HG03025 (cell line): ENCODE results near the gene WFIKKN2.
A peak's percentile ranks its signal among the peaks of the same experiment; 100 is the strongest.

Experiments
- ATAC-seq: cut with Tn5 transposase; IDR thresholded peaks from one replicate; pipeline ENCODE4 v1.9.1; 2021; ENCODE audit warnings: mild to moderate bottlenecking, moderate library complexity; ENCODE audit not compliant: unreplicated experiment, low FRiP score

The WFIKKN2 gene

DNA sequence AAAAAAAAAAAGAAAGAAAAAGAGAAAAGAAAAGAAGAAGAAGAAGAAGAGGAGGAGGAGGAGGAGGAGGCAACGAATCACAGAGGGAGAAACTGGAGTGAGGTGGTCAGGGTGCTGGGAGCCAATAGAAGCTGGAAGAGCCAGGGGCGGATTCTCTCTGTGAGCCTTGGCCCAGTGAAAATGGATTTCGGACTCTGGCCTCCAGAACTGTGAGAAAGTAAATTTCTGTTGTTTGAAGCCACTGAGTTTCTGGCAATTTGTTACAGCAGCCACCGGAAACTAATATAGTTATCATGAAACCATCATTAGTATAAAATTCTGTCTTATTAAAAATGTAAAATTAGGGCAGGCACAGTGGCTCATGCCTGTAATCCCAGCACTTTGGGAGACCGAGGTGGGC, 27.7 kb upstream of the WFIKKN2 start:
- no peak for ATAC-seq

DNA sequence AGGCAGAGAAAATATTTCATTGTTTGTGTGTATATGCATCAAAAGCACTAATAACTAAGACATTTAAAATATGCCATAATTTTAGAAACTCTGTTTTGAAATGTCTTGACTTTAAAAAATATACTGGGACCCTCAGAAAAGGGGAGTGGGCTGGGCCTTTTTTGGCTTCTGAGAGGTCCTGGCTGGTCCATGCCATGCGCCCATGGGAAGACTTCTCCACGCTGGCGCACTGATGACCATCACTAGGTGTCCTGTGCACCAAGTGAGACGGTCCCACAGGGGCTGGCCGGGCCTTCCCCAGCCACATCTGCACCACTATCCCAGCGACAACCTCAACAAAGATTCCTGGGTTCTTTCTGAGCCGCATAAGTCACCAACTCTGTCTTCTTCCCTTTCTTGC, 27.0 kb upstream of the WFIKKN2 start:
- no peak for ATAC-seq

DNA sequence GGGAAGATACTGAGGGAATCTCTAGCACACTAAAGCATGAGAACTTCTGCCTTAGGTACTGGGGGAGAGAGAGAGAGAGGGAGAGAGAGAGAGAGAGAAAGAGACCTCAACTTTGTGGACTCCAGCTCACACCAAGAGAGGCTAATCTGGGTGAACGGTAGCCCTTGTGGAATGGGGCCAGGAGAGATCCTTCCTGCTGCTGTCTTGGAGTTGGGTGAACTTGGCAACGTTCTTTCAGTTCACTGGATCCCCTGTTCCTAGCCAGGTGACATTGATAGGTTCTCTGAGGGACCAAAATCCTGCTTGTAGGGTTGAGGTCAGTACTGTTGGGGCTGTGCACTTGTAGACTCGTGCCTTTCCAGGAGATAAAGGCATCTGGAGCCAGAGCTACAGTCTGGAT, 26.5 kb upstream of the WFIKKN2 start:
- no peak for ATAC-seq

DNA sequence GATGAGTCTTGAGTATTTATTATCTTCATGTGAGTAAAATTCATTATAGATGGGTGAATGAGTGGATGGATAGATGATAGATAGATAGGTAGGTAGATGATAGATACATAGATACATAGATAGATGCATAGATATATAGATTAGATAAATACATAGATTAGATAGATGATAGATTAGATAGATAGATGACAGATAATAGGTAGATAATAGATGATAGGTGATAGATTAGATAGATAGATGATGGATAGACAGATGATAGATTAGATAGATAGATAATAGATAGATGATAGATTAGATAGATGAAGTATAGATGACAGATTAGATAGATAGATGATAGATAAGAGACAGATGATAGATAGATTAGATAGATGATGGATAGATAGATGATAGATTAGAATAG, 21.8 kb upstream of the WFIKKN2 start:
- ATAC-seq = no peak

DNA sequence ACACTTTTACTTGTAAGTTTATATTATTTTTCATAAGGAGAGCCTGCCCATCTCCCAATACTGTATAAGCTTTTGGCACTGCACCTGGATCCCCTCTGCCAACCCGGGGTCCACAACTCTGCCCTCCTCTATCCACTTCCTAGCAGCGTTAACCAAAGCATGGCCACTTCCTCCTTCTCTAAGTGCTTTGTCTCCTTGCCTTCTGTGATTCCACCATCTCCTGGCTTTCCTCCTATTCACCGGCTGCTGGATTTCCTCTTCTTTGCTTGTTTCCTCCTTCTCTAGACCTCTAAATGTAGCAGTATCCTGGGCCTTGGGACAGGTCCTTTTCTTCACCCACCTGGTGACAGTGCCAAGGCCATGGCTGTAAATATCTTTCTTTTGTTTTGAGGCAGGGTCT, 20.0 kb upstream of the WFIKKN2 start:
- ATAC-seq = no peak

DNA sequence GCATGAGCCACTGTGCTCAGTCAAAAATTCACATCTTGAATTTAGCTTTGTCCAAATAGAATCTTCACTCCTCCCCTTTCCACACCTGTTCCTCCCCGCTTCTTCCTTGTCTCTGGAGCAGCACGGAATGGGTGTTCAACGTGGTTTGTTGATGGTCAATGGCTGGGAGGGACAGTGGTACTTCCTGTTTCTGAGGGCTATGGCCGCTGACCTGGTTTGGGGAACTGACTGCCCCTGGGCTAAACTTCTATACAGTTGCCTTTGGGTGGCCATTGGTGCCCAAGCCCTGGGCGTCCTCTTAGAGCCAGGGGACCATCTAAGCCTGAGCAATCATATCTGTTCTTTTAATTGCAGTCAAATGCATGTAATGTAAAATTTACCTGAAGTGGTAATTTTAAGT, 19.1 kb upstream of the WFIKKN2 start:
- no peak for ATAC-seq

DNA sequence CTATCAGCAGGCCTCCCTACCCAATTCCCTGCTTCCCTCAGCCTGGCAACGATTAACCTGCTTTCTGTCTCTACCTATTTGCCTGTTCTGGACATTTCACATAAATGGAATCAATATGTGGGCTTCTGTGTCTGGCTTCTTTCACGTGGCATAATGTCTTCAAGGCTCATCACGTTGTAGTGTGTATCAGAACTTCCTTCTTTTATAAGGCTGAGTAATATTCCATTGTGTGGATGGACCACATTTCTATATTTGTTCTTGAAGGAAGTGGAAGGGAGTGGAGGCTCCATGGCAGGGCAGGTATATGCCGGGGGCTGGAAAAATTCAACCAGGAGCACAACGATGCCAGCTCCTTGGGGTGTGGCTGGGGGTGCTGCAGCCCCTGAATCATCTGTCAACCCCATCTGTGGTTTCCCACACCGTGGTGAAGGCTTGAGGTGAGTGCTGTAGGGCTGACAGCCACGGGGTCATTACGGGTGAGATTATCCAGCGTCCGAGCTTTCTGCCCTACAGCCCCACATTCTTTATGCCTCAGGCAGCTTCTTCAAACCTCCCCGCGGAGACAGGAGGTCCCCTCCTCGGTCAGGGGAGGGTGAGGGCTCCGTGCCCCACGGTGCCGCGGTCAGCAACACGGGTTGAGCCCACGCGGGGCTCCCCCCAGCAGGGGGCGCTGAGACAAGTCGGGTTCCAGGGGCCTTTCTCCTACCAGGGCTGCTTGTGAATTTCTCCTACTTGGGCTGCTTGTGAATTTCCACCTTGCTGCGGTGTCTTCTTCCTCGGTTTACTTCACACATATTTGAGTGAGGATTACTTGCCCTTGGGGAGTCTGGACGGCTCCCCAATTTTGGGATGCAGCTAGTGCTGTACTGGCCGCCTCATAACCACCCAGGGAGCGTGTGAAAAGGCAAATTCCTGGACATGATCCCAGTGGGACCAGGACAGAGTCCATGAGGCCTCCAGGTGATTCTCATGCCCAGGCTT, 18.3 kb upstream of the WFIKKN2 start:
- ATAC-seq = no peak

DNA sequence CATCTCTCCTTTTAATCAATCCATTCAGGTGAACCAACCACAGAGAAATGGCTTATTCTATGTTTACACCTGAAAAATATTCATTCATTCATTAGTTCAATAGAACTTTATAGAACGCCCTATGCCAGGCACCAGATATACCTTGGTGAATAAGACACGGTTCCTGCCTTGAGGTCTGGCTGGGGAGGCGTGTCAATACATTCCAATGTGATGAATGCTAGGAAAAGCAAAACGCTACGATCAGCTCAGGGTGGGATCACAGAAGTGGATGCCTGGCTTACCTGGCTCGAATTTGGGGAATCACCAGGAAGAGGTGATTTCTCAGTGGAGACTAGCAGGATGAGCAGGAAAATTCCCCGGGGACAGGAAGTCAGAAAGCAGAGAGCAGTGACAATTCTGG, 17.5 kb upstream of the WFIKKN2 start:
- ATAC-seq = no peak

DNA sequence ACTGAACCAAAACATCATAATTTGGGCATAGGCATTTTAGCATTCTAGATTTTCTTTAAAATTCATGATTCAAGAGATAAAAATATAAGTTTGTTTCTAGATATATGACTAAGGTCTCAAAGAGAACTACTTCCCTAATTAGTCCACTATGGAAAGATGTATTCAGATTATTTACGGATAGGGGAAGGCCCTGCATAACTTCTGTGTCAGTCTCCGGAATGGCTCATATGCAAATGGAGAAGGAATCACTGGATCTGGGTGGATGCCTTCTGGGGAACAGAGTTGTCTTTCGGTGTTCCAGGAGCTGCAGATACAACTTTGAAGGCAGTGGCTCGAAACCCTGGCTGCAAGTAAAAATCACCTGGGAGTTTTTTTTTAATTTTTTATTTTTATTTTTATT, 17.1 kb upstream of the WFIKKN2 start:
- no peak for ATAC-seq

DNA sequence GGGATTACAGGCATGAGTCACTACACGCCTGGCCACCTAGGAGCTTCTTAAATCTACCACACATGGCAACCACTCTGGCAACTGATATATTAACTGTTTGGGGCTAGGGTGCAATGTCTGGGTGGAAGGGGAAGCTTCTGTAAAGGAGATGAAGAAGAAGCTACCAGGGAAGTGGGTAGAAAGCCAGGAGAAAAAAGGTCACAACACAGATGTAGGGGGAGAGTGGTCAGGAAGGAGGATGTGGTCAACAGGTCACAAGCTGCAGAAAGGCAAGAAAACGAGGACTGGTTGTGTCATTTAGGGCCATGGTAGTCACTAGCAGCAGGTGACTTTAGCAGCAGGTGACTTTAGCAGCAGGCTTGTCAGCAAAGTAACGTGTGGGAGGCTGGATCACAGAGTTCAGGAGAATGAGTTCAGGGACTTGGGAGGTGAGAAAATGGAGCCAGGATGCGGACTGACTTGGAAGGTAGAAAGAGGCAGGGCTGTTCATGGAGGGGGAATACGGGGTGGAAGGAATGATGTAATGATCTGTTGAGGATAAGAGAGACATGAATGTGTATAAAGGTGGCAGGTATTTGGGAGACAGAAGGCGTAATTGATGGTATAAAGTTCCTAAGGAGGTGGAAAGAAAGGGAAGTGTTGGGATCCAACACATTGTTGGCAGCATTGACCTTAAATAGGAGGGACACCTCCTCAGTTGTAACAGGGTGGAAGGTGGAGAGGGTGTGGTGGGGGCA, 16.3 kb upstream of the WFIKKN2 start:
- no peak for ATAC-seq

DNA sequence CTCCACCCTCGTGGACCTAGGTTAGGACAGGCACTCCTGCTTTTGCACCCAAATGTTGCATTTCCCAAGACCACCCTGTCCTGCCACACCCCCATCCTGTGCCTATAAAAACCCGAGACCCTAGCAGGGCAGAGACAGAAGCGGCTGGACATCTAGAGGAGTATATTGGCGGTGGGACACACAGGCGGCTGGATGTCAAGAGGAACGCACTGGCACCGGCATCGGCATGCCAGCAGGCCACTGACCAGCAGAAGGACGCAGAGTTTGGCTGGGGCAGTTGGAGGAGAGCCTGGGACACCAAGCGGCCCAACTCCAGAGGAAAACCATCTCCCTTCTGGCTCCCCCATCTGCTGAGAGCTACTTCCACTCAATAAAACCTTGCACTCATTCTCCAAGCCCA, 14.7 kb upstream of the WFIKKN2 start:
- no peak for ATAC-seq

DNA sequence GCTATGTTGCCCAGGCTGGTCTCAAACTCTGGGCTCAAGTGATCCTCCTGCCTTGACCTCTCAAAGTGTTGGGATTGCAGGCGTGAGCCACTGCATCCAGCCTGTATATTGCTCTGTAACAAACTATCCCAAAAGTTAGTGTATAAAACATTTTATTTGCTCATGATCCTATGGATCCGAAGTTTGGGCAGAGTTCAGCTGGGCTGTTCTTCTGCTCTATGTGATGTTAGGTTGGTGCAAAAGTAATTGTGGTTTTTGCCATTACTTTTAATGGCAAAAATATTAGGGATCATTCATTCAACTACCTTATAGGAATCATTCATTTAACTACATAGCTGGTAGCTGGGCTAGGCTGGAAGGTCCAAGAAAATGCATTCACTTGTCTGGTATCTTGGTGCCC, 12.8 kb upstream of the WFIKKN2 start:
- ATAC-seq = no peak

DNA sequence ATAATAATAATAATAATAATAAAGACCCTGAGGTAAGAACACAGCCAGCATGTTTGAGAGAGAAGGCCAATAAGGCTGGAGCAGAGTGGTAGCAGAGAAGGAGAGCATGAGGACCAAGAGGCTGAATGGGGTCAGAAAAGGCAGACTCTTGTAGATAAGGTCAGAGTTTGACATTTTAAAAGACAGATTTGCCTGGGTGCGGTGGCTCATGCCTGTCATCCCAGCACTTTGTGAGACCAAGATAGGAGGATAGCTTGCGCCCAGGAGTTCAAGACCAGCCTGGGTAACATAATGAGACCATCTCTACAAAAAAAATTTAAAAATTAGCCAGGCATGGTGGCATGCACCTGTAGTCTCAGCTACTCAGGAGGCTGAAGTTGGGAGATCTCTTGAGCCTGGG, 11.0 kb upstream of the WFIKKN2 start:
- no peak for ATAC-seq

DNA sequence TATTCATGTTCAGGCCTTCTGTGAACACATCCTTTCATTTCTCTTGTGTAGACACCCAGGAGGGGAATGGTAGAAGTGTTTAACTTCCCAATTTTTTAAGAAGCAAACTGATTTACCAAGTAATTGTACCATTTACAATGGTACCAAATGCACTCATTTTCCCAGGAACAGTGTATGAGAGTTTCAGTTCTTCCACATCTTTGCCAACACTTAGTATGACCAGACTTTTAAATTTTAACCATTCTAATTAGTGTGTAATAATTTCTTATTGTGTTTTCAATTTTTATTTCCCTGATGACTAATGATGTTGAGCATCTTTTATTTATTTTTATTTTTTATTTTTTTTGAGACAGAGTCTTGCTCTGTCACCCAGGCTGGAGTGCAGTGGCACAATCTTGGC, 10.2 kb upstream of the WFIKKN2 start:
- no peak for ATAC-seq

DNA sequence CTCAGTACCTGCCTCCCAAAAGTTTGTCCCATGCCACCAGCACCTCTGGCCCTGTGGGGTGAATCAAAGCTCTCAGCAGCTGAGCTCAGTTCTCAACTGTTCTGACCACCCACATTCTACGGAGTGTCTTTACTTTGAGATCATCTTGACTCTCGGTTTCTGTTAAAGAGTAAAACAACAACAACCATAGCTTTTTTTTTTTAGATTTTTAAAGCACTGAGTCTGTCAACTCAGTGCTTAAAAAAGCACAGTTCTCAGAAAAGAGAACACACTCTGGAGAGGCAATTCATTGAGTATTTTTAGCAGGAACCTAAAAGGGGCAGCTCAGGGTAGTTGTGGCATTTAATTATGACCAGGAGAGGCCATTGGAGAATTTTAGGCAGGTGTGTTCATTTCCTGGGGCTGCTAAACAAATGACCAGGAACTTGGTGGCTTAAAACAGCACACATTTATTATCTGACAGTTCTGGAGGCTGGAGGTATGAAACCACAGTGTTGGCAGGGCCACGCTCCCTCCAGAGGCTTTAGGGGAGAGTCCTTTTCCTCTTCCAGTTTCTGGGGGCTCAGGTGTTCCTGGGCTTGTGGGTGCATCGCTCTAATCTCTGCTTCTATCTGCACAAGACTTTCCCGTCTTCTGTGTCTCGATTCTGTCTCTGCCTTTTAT, 6.7 kb upstream of the WFIKKN2 start:
- peak; percentile 64 for ATAC-seq

DNA sequence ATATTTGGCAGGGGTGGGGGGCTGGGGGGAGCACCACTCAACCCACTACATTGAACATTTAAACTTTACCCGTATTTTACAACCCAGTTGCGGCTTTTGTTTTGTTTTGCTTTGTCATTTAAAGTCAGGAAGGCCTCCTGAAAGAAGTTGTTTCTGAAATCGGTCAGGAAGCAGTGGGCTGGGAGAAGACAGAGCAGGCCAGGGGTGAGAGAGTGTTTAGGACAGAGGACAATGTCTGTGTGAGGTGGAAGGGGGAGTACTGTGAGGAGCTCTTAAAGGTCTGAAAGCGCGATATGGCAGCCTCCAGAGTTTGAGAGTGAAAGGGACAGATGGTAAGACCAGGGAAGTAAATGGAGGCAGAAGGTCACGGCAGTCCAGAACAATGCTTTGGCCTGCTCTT, 6.1 kb upstream of the WFIKKN2 start:
- no peak for ATAC-seq

DNA sequence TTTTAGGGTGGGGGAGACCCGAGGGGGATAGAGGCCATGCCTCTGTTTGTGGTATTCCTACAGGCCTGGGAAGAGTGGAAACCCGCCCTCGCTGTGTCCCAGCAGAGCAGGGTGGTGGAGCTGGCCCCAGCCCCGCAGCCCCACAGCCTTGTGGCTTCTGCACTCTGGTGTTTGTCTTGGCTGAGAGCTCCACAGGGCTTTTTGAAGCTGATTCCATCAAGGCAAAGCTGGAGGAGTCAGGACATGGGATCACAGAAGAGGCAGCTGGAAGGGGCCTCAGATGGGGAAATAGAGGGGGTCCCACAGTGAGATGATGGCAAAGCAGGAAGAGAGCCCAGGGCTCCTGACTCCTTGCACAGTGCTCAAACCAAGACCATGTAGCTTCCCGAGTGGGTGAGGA, 5.0 kb upstream of the WFIKKN2 start:
- no peak for ATAC-seq

DNA sequence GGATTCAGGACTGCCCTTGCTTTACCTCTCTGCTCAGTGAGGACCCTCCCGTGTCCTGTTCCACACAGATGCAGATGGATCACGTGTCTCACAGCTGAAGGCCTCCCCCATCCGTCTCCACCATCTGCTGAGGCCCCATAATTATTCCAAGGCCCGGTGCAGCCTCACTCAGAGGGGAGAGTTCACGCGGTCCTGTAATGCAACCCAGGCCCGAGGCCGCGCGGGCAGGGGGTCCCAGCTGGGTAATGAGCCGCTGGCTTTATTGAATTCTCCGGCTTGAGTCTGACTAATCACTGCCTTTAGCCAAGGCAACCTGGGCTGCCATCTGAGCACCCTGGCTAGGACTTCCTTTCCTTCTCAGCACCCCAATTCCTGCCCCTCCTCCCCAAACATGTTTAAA, 4.4 kb upstream of the WFIKKN2 start:
- ATAC-seq = no peak

DNA sequence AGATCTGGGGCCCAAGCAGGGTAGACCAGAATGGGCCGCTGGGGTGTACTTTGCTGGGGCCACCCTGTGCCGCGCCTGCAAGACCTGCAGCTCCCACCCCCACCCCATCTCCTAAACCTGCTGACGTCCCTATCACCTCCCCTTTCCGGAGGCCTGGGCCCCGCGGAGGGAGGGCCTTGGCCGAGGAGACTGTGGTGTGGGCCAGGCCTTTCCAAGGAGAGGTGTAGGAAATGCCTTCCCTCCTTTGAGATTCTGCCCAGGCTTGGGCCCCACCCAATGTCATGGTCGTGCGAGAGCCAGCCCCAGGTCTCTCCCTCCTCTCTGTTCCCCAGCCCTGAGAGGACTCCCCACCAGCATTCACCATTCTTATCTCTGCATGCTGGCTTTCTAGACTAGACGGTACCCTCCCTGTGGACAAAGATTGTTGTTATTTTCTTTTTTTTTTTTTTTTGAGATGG, 3.9 kb upstream of the WFIKKN2 start:
- no peak for ATAC-seq

DNA sequence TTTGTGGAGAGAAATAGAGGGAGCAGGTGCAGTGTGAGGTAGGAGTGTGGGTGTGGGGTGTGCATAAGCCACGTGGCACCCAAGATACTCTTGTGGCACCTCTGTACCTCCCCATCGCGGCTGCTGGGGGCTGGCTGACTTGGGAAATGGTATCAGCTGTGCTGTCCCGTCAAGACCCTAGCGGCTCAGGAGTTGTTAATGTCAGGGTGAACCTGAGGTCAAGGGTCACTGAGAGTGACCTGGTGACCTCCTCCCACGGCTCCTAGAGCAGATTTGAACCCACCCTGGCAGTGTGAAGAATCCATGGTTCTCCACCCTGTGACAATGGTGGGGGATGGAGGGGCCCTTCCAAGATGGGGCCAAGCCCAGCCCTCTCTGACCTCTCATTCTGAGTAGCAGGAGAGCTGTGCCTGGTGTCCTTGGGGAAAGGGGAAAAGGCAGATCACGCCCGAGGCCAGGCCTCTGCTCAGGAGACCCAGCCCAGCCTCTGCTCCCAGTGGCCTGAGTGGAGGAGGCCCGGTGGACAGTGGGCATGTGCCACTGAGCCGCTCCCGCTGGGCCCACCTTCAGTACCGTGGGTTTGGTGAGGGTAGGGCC, 3.0 kb upstream of the WFIKKN2 start:
- ATAC-seq = no peak

DNA sequence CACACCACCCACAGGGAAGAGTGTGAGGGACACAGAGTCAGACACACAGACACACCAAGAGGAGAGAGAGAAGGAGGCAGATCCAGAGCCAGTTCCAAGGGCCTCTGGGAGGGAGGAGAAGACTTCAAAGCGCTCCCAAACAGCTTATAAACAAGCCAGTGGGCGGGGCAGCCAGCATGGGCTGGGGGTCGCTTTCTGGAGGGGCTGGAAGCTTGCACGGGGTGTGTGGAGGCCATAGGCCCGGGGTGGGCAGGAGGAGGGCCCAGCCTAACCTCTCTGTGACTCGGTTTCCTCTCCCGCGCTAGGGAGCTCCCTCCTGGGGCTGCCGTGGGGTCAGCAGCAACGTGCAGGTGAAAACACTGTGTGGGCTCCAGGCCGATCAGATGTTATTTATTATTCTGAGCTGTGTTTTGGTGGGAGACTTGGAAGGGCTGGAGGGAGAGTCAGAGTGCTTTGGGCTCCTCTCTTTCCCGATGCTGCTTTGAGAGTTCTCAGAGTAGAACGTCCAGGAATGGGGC, 2.5 kb upstream of the WFIKKN2 start:
- no peak for ATAC-seq
